ENCODE measurements around the gene CAMSAP3.

The CAMSAP3 gene

GRCh38 chr19:7658219-7658686 lies 62.6 kb downstream of the CAMSAP3 start:
- peaks cover 8% of the 10 kb centered on the region for H3K27me3 ChIP-seq (ENCODE audit: insufficient read depth, low read length)
- no peak overlapping the region for H3K9ac ChIP-seq (ENCODE audit: low read depth, low read length)
- no peak overlapping the region for H3K4me3 ChIP-seq (ENCODE audit: low read length)
- H3K4me1 ChIP-seq (ENCODE audit: insufficient read depth, low read length): no peaks in the 10 kb centered on the region
- no peaks in the 10 kb centered on the region for H3K9me3 ChIP-seq (ENCODE audit: insufficient read depth, low read depth, low read length)
- H3K27ac ChIP-seq (ENCODE audit: low read depth, low read length): no peak overlapping the region
- H3K36me3 ChIP-seq (ENCODE audit: insufficient read depth, low read length): no peaks in the 10 kb centered on the region
- 69% methylated on average over 9 of the region's 9 CpGs for WGBS

- Histone ChIP-seq H3K9me3 (ENCODE audit: insufficient read depth, low read depth, low read length) (no peaks in the 10 kb centered on the region), H3K27ac (ENCODE audit: low read depth, low read length) (no peak overlapping the region), H3K36me3 (ENCODE audit: insufficient read depth, low read length) (no peaks in the 10 kb centered on the region), H3K27me3 (ENCODE audit: insufficient read depth, low read length) (no peaks in the 10 kb centered on the region), H3K4me1 (ENCODE audit: insufficient read depth, low read length) (no peaks in the 10 kb centered on the region), H3K4me3 (ENCODE audit: low read length) (no peak overlapping the region), H3K9ac (ENCODE audit: low read depth, low read length) (no peak overlapping the region)
- 75% methylated on average over 8 of the region's 8 CpGs for WGBS
Observed at GRCh38 chr19:7661744-7662538, 66.3 kb downstream of the CAMSAP3 start.

GRCh38 chr19:7662657-7663056 lies 67.0 kb downstream of the CAMSAP3 start:
- Histone ChIP-seq H3K4me3 (ENCODE audit: low read length) (no peak overlapping the region), H3K9ac (ENCODE audit: low read depth, low read length) (no peak overlapping the region), H3K27ac (ENCODE audit: low read depth, low read length) (no peak overlapping the region), H3K4me1 (ENCODE audit: insufficient read depth, low read length) (no peaks in the 10 kb centered on the region), H3K36me3 (ENCODE audit: insufficient read depth, low read length) (no peaks in the 10 kb centered on the region), H3K9me3 (ENCODE audit: insufficient read depth, low read depth, low read length) (no peaks in the 10 kb centered on the region), H3K27me3 (ENCODE audit: insufficient read depth, low read length) (no peaks in the 10 kb centered on the region)
- 87% methylated on average over 13 of the region's 14 CpGs for WGBS

GRCh38 chr19:7663706-7664105 lies 68.0 kb downstream of the CAMSAP3 start:
- Histone ChIP-seq H3K36me3 (ENCODE audit: insufficient read depth, low read length) (no peaks in the 10 kb centered on the region), H3K27ac (ENCODE audit: low read depth, low read length) (no peak overlapping the region), H3K9ac (ENCODE audit: low read depth, low read length) (no peak overlapping the region), H3K27me3 (ENCODE audit: insufficient read depth, low read length) (peaks cover 7% of the 10 kb centered on the region), H3K4me1 (ENCODE audit: insufficient read depth, low read length) (no peaks in the 10 kb centered on the region), H3K4me3 (ENCODE audit: low read length) (no peak overlapping the region), H3K9me3 (ENCODE audit: insufficient read depth, low read depth, low read length) (no peaks in the 10 kb centered on the region)
- WGBS: 90% methylated on average over 7 of the region's 7 CpGs

GRCh38 chr19:7665076-7665475 lies 69.4 kb downstream of the CAMSAP3 start:
- H3K9ac ChIP-seq (ENCODE audit: low read depth, low read length): no peak overlapping the region
- no peak overlapping the region for H3K27ac ChIP-seq (ENCODE audit: low read depth, low read length)

More at GRCh38 chr19:7665076-7665475, 69.4 kb downstream of the CAMSAP3 start:
- H3K4me3 ChIP-seq (ENCODE audit: low read length): no peak overlapping the region
- H3K9me3 ChIP-seq (ENCODE audit: insufficient read depth, low read depth, low read length): no peaks in the 10 kb centered on the region
- no peaks in the 10 kb centered on the region for H3K4me1 ChIP-seq (ENCODE audit: insufficient read depth, low read length)
- H3K27me3 ChIP-seq (ENCODE audit: insufficient read depth, low read length): peaks cover 19% of the 10 kb centered on the region
- 75% methylated on average over 4 of the region's 4 CpGs for WGBS
- no peaks in the 10 kb centered on the region for H3K36me3 ChIP-seq (ENCODE audit: insufficient read depth, low read length)

All from HUES64 (cell line).